NCI-H1417 (cell line): ENCODE results near the gene C5.
"Not testable (repeated sequence)": the region's sequence is repeated elsewhere in the genome, so short reads cannot be mapped to it uniquely, and the experiment has no call there.

Experiments
- DNase-seq, 3 experiments: peaks; one replicate each; lab custom pipeline; 2025; lab: John Stamatoyannopoulos, UW

Gene C5

DNA sequence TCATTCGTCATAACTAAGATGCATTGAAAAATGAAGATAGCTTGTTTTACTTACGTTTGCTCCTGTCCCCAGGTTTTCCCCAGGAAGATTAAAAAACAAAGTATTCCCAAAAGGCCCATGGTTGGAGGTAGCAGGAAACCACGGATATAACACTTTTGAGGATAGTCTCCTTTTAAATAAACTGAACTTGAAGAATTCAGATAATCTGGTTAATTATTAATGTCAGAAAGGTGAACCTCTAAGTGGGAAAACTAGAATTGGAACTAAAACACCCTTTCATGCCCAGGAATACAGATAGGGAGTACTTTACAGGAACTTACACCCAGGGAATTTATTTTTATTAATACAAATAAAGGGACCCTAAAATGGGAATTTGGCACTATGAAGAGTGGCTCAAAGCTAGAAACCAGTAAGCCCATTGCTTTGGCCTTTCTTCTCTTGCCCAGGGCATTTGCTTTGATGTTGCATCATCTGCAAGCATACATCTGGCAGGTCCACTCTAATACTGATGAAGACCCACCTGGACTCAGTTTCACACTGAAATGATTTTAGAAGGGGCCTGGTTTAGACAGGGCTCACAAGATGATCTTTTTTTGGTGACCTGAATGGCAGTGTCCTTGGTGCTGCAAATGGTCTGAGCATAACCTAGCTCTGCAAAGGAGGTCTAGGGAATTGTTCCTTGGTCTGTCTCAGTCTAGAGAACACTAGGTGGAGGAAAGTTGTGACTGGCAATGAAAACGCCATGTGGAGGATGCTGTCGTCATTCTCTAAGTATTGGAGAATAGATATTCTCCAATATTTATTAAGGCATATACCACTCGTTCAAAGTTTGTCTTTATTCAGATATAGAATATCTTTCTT is at the start of gene C5:
Gene C5 (minus strand): TSS at position 148 of the 861 bp plus-strand sequence. CDS start 29 bp downstream, at position 119.
- no peak for DNase-seq

DNA sequence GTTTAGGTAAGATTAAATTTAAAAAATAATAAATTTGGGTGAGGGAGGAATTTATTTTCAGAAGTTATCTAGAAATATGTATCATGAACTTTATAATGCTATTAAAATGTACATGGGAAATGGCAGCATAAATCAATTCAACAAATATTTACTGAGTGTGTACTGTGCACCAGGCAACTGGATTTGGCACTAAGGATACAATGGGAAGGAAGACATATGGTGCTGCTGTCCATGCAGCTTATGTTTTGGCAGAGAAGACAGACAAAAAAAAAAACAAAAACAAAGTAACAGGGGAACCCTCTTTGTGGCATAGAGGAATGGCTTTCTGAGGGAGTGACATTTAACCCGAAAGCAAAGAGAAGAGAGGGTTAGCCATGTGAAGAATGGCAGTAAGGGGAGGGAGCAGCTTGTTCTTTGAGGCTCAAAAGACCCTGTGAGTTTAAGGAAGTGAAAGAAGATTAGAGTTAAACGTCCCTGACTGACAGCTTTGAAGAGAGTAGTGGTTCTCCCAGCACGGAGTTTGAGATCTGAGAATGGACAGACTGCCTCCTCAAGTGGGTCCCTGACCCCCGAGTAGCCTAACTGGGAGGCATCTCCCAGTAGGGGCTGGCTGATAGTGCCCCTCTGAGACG is 48.6 kb upstream of the C5 start:
- no peak for DNase-seq

DNA sequence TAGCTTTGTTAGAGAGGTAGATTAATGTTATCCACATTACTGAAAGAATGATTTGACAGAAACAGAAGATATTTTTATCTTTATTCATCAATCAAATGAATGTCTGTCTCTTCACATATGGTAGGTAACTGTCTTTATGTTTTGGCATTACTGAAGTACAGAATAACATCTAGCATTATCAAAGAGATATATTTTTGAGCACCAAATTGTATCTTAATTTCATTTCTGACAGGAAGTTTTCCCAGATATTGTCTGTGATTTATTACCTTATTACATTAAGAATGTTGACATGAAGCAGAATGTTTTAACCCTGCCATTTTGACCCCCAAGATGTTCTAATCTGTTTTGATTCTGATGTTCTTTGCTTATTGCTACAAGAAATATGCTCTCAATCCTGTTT is 45.0 kb upstream of the C5 start:
- no peak for DNase-seq

DNA sequence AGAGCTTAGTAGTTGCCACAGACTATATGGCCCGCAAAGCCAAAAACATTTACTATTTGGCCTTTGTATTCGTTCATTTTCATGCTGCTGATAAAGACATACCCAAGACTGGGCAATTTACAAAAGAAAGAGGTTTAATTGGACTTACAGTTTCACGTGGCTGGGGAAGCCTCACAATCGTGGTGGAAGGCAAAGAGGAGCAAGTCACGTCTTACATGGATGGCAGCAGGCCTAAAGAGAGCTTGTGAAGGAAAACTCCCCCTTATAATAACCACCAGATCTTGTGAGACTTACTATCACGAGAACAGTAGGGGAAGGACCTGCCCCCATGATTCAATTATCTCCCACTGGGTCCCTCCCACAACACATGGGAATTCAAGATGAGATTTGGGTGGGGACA is 40.7 kb upstream of the C5 start:
- DNase-seq, result not testable (repeated sequence)

DNA sequence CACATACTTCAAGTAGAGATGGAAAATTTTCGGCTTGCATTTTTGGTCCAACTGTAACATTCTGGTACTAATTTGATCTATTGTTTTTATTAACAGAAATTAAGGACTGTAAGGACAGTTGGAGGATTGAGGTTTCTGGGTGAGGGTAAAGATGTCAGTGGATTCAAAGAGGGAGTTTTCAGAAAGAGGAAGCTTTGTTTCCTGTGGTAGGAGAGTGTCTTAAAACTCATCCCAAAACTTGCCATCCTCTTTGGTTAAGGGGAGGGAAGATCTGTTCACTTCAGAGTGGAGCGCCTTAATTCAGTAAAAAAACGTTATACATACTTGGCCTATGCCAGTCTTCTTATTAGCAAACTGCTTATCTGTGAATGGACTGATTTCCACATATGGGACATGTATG is 38.5 kb upstream of the C5 start:
- no peak for DNase-seq

DNA sequence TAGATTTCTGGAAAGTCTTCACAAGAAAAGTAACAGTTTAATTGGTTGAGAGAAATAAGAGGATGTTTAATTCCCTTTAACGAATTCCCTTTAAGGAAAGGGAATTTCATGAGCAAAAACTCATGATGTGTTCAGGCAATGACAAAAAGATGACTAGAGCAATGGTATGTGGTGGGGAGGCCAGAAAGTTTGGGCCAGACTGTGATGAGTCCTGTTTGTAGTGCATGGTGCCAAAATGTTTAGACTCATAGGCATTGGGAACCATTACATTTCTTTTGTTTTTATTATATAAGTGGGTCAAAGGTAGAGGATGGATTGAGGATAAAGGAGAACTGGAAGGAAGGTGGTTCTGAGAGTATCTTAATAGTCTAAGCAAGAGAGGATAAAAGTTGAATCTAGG is 35.6 kb upstream of the C5 start:
- no peak for DNase-seq

DNA sequence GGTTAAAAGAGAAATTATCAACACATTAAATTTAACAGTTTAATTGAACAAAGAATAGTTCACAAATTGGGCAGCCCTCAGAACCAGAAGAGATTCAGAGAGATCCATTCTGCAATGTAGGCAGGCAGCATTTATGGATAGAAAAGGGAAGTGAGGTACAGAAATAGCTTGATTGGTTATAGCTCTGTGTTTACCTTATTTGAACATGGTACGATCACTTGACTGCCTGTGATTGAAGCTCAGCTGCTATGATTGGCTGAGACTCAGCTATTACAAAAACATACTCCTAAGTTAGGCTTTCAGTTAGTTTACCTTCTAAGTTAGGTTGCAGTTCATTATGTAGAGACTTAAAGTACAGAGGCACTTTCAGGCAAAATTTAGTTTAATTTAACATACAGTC is 32.0 kb upstream of the C5 start:
- DNase-seq, result no peak

DNA sequence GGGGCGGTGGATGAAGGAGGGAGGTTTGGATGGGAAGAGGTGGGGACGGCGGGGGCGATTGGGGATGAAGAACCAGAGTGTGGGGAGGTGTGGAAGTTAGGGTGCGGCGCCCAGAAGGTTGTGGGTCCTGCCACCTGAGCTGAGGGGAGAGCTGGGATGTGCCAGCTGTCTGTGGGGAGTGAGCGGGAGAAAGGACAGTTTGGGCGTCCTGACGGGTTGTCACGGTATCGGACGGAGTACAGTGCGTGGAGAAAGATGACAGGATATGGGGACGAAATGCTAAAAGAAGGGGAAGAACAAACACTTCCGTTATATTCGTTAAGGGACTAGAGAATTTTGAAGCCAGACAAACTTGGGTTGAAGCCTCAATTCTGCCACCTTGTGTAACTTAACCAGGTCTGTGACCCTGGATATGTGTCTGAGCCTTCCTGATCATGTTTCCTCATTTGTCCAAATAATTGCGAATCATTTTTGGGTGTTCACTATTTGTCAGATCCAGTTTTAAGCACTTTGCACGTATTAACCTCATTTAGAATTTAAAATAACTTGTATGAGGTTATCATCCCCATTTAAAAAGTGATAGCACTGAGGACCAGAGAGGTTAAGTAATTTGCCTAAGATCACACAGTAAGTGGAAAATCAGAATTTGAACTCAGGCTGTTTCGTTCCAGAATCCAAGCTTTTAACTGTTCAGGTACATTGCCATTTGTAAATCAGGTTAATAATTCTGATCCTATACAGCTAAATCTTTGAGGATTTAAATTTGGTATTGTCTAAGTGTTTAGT is 25.4 kb upstream of the C5 start:
- DNase-seq, result no peak

DNA sequence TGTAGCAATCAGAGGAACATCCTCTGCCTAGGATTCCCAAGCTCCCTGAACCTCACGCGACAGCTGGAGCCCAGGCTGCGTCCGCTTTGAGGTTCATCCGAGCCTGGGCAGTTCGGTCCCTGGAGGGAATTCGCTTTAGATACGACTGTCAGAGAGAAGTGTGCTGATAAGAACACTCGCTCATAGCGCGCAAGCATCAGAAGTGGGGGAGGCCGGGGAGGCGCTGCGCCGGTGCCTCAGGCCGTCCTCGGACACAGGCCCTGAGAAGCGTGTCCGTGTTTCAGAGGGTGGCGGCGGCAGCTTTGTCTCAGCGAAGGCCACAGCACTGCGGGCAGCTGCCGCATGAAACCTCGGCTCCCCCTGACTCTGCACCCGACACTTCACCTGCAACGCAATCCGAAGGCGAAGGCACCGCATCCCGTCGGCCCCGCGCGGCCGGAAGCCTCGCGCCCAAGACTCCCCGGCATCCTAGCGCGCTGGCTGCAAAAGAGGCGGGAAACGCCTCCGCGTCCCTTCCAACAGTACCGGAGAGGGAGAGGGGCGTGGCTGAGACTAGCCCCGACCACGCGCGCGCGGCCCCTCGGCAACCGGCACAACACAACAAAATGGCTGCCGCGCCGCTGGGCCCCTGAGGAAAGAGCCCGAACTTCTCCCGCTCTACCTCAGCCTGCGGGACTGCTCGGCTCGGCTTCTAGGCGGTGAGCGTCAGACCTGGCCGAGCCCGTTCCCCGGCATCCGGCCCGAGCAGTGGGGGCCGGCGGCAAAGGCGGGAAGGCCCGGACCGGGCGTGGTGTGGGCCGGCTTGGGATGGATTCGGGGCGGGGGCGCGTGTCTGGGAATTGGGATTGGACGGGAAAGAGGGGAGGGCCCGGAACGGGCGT is 24.5 kb upstream of the C5 start, which contains the start of gene CNTRL:
Gene CNTRL (plus strand): TSS at position 586 of the 881 bp plus-strand sequence. CDS start 13,372 bp downstream, outside the sequence.
- DNase-seq, result peak; percentile 85 to 98 (median 97)

DNA sequence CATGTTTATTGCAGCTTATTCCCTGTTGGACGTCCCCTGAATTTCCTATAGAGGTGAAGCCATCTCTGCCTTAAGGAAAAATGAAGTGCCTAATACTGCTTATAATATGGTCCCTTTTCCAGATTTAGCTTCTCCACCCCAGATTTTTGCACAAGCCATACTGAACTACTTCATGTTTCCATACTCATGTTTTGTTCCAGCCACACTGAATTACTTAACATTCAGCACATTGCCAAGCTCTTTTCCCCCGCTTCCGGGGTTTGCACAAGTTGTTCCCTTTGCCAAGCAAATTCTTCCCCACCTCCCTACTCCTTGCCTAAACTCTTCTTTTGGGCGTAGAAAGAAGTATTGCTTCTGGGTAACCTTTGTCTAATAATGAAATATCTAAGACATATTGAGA is 23.0 kb upstream of the C5 start:
- no peak for DNase-seq

DNA sequence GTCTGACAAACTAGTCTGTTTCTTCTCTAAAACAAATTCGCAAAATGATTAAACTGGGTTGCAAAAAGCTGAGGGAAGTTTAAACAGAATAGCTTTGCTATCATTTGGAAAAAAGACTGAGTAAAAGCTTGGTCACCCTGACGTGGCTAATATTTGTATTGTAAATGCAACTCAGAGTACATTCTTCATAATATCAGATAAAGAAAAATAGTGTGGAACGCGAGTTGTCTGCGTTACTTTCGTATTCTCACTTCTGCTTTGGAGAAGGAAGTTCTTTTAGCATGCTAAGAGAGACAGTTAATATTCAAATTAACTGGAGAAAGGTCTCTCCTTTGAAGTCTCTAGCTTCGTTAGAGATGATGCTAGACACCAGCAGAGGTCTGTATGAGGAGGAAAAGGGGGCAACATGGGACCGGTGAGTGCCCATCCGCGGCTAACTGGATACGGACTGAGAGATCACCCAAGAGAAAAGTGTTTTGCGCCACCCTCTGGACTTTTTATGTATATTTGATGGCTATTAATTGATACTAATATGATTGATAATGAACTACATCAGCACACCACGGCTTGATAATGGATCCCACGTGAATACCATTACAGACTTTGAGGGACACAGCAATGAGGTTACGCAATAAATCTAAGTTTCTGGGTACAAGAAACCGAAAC is 21.8 kb upstream of the C5 start:
- DNase-seq, result no peak

DNA sequence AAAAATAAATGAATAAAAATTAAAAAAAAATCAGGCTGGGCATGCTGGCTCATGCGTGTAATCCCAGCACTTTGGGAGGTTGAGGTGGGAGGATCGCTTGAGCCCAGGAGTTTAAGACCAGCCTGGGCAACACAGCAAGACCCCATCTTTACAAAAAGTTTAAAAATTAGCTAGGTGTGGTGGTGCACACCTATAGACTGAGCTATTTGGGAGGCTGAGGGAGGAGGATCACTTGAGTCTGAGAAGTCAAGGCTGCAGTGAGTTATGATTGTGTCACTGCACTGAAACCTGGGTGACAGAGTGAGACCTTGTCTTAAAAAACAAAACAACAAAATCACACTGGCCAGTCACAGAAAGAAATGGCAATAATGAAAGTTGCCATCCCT is 21.3 kb upstream of the C5 start:
- no peak for DNase-seq

DNA sequence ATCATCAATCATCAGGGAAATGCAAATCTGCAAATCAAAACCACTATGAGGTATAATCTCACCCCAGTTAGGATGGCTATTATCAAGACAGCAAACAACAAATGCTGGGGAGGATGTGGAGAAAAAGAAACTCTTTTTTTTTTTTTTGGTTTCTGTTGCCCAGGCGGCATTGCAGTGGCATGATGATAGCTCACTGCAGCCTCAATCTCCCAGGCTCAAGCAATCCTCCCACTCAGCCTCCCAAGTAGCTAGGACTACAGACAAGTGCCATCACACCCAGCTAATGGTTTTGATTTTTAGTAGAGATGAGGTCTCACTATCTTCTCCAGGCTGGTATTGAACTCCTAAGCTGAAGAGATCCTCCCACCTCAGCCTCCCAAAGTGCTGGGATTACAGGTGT is 19.3 kb upstream of the C5 start:
- no peak for DNase-seq

DNA sequence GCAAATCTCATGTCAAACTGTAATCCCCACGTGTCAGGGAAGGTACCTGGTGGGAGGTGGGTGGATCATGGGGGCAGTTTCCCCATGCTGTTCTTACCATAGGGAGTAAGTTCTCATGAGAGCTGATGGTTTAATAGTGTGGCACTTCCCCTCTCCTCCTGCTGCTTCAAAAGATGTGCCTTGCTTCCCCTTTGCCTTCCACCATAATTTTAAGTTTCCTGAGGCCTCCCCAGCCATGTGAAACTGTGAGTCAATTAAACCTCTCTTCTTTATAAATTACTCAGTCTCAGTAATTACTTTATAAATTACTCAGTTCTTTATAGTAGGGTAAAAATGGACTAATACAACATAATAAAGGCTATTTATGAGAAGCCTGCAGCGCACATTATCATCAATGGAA is 17.6 kb upstream of the C5 start:
- no peak for DNase-seq

DNA sequence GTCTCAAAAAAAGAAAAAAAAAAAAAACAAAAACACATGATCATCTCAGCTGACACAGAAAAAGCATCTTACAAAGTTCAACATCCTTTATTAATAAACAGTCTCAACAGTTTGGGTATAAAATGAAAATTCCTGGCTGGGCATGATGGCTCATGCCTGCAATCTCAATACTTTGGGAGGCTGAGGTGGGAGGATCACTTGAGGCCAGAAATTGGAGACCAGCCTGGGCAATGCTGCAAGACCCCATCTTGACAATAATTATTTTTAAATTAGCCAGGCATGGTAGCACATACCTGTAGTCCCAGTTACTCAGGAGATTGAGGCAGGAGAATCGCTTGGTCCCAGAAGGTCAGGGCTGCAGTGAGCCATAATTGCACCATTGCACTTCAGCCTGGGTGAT is 16.8 kb upstream of the C5 start:
- no peak for DNase-seq

DNA sequence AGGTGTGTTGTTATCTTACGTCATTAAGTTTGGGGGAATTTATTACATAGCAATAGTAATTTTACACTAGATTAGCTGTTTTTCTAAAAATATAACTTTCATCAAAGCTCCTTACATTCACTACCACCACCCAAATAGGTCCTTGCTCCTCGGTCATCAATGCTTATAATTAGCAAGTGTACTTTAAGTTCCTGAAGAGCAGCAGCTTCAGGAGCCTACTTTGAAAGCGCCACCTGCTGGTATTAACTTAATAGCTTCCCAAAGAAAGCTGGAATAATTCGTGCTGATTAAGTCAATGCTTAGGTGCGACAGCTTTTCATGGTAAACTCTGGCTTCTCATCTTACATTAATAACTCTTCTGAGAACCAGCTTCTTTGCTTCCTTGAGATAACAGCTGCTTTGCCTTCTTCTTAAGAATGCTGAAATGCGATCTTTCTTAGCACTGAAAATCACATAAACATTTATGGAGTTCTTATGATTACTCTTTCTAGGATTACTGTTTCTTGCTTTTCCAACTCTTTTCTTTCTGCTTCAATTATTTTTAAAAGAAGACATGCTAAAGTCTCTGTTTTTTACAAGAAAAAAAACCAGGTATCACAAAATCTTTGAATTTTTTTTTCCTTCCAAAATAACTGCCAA is 10.0 kb upstream of the C5 start:
- peak; percentile 51 to 80 (median 54) for DNase-seq

DNA sequence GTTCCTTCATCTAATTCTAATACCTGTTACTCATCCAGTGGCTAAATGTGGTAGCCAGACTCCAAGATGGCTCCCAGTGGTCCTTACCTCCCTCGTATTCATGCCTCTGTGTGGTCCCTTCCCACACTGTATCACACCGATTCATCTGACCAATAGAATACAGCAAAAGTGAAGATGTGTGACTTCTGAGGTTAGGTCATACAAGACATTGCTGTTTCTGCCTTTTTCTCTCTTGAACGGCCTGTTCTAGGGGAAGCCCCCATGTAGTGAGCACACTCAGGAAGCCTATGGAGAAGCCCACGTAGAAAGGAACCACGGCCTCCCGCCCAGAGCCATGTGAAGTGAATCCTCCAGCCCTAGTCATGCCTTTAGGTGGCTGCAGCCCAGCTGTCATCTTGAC is 9.4 kb upstream of the C5 start:
- no peak for DNase-seq

DNA sequence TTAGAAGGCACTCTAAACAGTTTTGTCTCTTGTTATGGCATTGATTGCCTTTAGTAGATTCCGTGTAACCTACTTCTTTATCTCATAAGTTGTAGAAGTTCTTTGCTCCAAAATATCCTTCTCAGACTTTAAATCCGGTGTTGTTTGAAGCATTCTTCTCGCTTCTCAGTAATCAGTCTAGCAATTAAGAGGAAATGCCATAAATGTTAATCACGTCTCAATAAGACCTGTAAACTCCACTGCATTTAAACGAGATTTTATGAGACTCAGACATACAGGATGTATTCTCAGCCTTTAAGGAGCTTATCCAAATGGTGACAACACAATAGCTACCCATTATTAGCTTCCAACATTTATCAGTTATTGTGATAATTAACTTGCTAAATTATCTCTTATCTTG is 7.7 kb upstream of the C5 start:
- DNase-seq, result peak in 1 of 3 experiments; percentile 30

DNA sequence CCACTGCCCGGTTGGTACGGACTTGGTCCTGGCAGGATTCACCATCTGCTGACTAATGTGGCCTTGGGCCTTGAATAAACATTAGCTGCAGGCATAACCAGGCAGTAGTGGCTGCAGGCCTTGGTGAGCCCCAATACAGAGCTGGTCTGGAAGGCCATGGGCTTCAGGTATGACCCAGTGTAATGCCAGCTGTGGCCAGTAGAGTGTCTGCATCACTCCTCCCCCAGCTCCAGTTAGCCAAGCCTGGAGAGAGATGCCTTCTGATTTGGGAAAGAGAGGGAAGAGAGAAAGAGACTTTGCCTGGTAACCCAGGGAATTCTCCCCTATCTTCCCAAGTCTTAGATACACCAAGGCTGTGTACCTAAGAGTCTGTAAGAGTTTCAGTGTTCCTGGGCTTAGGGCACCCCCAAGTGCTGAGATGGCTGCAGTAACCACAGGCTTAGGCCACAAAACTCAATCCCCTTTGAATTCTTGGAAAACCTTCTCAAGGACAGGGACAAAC is 5.6 kb upstream of the C5 start:
- no peak for DNase-seq

DNA sequence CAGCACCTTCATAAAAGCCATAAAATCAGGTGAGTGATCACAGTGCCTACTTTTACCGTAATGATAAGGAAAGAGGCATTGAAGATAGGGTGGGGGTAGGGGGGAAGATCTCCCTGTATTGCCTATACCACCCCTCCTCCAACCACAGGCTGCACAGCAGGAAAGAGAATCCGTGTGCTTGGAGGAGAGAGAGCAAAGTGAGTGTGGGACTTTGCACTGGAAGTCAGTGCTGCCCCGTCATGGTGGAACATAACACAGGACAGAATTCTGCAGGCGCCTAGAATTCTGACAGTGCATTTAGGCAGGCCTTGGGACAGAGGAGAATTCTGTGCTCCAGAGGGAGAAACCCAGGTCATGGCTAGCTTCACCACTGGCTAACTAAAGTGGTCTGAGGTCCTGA is 3.5 kb upstream of the C5 start:
- no peak for DNase-seq
